GM08714 (cell line): ENCODE results near the gene TOM1L2.
"Not testable (repeated sequence)": the region's sequence is repeated elsewhere in the genome, so short reads cannot be mapped to it uniquely, and the experiment has no call there.

Experiments used
- H3K4me3 ChIP-seq: fragments of 200-500 bp; sonication (Bioruptor generic); 2 replicates; pipeline ENCODE4 v1.5.1; 2014; ENCODE audit warnings: mild to moderate bottlenecking, low read length, inconsistent platforms
- ZNF274 ChIP-seq: IDR thresholded peaks from 2 replicates; pipeline ENCODE4 v1.6.1; 2012; ENCODE audit warnings: mild to moderate bottlenecking, low read depth, low read length

TOM1L2 gene

GRCh38 chr17:18004884-18005305 is 32.7 kb upstream of the TOM1L2 start:
- no peak overlapping the region for H3K4me3 ChIP-seq
- no peak for TF ChIP-seq ZNF274

- H3K4me3 ChIP-seq = no peak overlapping the region
- TF ChIP-seq ZNF274 = no peak
Observed at GRCh38 chr17:18004345-18004744, 32.1 kb upstream of the TOM1L2 start.

- TF ChIP-seq ZNF274 = no peak
- H3K4me3 ChIP-seq = no peak overlapping the region
Observed at GRCh38 chr17:18002171-18002570, 30.0 kb upstream of the TOM1L2 start.

GRCh38 chr17:18000030-18000408 is 27.8 kb upstream of the TOM1L2 start:
- TF ChIP-seq ZNF274 = no peak
- H3K4me3 ChIP-seq = no peak overlapping the region

GRCh38 chr17:17999364-18000029 is 27.3 kb upstream of the TOM1L2 start:
- H3K4me3 ChIP-seq = no peak overlapping the region
- TF ChIP-seq ZNF274 = no peak

GRCh38 chr17:17998934-17999333 is 26.7 kb upstream of the TOM1L2 start:
- no peak for TF ChIP-seq ZNF274
- H3K4me3 ChIP-seq = no peak overlapping the region

- not testable (repeated sequence) for H3K4me3 ChIP-seq
Observed at GRCh38 chr17:17995887-17996286, 23.7 kb upstream of the TOM1L2 start.

- H3K4me3 ChIP-seq = no peak overlapping the region
Observed at GRCh38 chr17:17994271-17995069, 22.3 kb upstream of the TOM1L2 start.

GRCh38 chr17:17993852-17994251 is 21.7 kb upstream of the TOM1L2 start:
- TF ChIP-seq ZNF274 = no peak

More at GRCh38 chr17:17994271-17995069, 22.3 kb upstream of the TOM1L2 start:
- no peak for TF ChIP-seq ZNF274

GRCh38 chr17:17993366-17993765 is 21.2 kb upstream of the TOM1L2 start:
- H3K4me3 ChIP-seq = no peak overlapping the region
- no peak for TF ChIP-seq ZNF274

More at GRCh38 chr17:17993852-17994251, 21.7 kb upstream of the TOM1L2 start:
- no peak overlapping the region for H3K4me3 ChIP-seq

GRCh38 chr17:17990282-17990681 is 18.1 kb upstream of the TOM1L2 start:
- no peak for TF ChIP-seq ZNF274
- H3K4me3 ChIP-seq = no peak overlapping the region

- no peak overlapping the region for H3K4me3 ChIP-seq
- no peak for TF ChIP-seq ZNF274
Observed at GRCh38 chr17:17989618-17990017, 17.4 kb upstream of the TOM1L2 start.

GRCh38 chr17:17989081-17989480 is 16.9 kb upstream of the TOM1L2 start:
- H3K4me3 ChIP-seq = no peak overlapping the region
- TF ChIP-seq ZNF274 = no peak

- no peak for TF ChIP-seq ZNF274
- no peak overlapping the region for H3K4me3 ChIP-seq
Observed at GRCh38 chr17:17988427-17988945, 16.3 kb upstream of the TOM1L2 start.

GRCh38 chr17:17987901-17988300 is 15.7 kb upstream of the TOM1L2 start:
- TF ChIP-seq ZNF274 = no peak
- H3K4me3 ChIP-seq = no peak overlapping the region
